K562 (cell line): ENCODE data around the gene MCL1. TPM values are rescaled to one million over a fixed set of nuclear protein-coding genes. Genes with fewer than 3 reads are reported as not detected.

Source experiments
- NR2C1 ChIP-seq, 2 experiments: fragments of 450-650 bp; IDR thresholded peaks; 2 replicates each; pipeline ENCODE4 v1.6.1; 2017; ENCODE audit warnings: mild to moderate bottlenecking in 2 of 2, antibody characterized with exemption in 1 of 2, inconsistent platforms in 1 of 2, missing compliant biosample characterization in 1 of 2, missing genetic modification characterization in 1 of 2
- RBM17 ChIP-seq: fragments of 200-400 bp; formaldehyde crosslinking; IDR thresholded peaks from 2 replicates; pipeline ENCODE4 v1.6.1; 2017; ENCODE audit warnings: low read depth, mild to moderate bottlenecking, low read length, borderline replicate concordance
- ZBED1 ChIP-seq: IDR thresholded peaks from 2 replicates; pipeline ENCODE4 v1.6.1; 2014
- ZFX ChIP-seq: sonication (generic); formaldehyde crosslinking; IDR thresholded peaks from 2 replicates; pipeline ENCODE4 v1.8.0; 2022; ENCODE audit warnings: mild to moderate bottlenecking, missing genetic modification reagents, moderate library complexity
- polyA plus RNA-seq, 8 experiments: library from polyadenylated mRNA; depleted of rRNA in 4 of 8; stranded (reverse) in 5 of 8; unstranded in 3 of 8; fragments of >200 nt; fragmentation: Nextera tagmentation in 2 of 8; fragmentation: Illumina TruSeq in 1 of 8; extraction: Ambion mirVana in 2 of 8; extraction: Trizol in 1 of 8; gene quantifications; 2 replicates each; pipeline versions ENCODE4 v1.2.1 to v1.2.3, GENCODE V29; 2011 to 2014; ENCODE audit warnings: inconsistent platforms in 1 of 8, missing spikeins in 1 of 8
- total RNA-seq, 7 experiments: library from RNA; depleted of rRNA in 6 of 7; stranded (reverse); fragments of >200 nt in 6 of 7; fragmentation: Illumina TruSeq in 2 of 7; extraction: Trizol in 2 of 7; gene quantifications; 2 replicates each; pipeline versions ENCODE4 v1.2.1 to v1.2.3, GENCODE V29; 2011 to 2021; ENCODE audit warnings: low replicate concordance in 1 of 7
- TF ChIP-seq, protein P1 (sequence below), 2 experiments: fragments of 200-800 bp in 1 of 2; sonication (Bioruptor generic) in 1 of 2; sonication (generic) in 1 of 2; formaldehyde crosslinking in 1 of 2; IDR thresholded peaks in 1 of 2; conservative IDR thresholded peaks in 1 of 2; 2 replicates each; pipeline versions ENCODE4 v1.5.0 to v1.6.1; 2016 to 2020; ENCODE audit warnings: missing compliant biosample characterization in 1 of 2, missing genetic modification characterization in 1 of 2, missing genetic modification reagents in 1 of 2
- TF ChIP-seq, protein P2 (sequence below), 3 experiments: fragments of 200-800 bp in 1 of 3; fragments of 250-450 bp in 1 of 3; fragments of 450-650 bp in 1 of 3; sonication (Bioruptor Pico) in 1 of 3; sonication (Bioruptor generic) in 1 of 3; formaldehyde crosslinking in 1 of 3; IDR thresholded peaks; 2 replicates each; pipeline versions ENCODE4 v1.6.1 to v1.8.0; 2016 to 2022; ENCODE audit warnings: mild to moderate bottlenecking in 2 of 3, missing genetic modification characterization in 2 of 3, missing compliant biosample characterization in 1 of 3, moderate library complexity in 1 of 3

Gene MCL1
- total and polyA plus RNA-seq, 9 of the 15 experiments (the other 6 are each of a cell fraction or from before 2014, with no cell fraction given), result 27.1 to 224 (median 138) TPM

GRCh38 chr1:150562446-150563339, 16.7 kb downstream of the MCL1 start (continued):
- peak; percentile 84 for TF ChIP-seq NR2C1 (IDR thresholded peaks at IDR 0.05)
- TF ChIP-seq NR2C1 (tag; IDR thresholded peaks at IDR 0.05), result peak; percentile 90
- 0 out of 2 replicates have a peak, but pooled peaks have one; percentile 60 for TF ChIP-seq ZBED1
- TF ChIP-seq RBM17, result no peak
- TF ChIP-seq, protein P1, sequence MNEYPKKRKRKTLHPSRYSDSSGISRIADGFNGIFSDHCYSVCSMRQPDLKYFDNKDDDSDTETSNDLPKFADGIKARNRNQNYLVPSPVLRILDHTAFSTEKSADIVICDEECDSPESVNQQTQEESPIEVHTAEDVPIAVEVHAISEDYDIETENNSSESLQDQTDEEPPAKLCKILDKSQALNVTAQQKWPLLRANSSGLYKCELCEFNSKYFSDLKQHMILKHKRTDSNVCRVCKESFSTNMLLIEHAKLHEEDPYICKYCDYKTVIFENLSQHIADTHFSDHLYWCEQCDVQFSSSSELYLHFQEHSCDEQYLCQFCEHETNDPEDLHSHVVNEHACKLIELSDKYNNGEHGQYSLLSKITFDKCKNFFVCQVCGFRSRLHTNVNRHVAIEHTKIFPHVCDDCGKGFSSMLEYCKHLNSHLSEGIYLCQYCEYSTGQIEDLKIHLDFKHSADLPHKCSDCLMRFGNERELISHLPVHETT (CRISPR knock-in tag; conservative IDR thresholded peaks at IDR 0.05 in 1 of 2, IDR thresholded peaks at IDR 0.05 in 1 of 2), result 0 out of 4 replicates have a peak, but pooled peaks of 1 of the 2 experiments have one; percentile 4
- TF ChIP-seq, protein P2, sequence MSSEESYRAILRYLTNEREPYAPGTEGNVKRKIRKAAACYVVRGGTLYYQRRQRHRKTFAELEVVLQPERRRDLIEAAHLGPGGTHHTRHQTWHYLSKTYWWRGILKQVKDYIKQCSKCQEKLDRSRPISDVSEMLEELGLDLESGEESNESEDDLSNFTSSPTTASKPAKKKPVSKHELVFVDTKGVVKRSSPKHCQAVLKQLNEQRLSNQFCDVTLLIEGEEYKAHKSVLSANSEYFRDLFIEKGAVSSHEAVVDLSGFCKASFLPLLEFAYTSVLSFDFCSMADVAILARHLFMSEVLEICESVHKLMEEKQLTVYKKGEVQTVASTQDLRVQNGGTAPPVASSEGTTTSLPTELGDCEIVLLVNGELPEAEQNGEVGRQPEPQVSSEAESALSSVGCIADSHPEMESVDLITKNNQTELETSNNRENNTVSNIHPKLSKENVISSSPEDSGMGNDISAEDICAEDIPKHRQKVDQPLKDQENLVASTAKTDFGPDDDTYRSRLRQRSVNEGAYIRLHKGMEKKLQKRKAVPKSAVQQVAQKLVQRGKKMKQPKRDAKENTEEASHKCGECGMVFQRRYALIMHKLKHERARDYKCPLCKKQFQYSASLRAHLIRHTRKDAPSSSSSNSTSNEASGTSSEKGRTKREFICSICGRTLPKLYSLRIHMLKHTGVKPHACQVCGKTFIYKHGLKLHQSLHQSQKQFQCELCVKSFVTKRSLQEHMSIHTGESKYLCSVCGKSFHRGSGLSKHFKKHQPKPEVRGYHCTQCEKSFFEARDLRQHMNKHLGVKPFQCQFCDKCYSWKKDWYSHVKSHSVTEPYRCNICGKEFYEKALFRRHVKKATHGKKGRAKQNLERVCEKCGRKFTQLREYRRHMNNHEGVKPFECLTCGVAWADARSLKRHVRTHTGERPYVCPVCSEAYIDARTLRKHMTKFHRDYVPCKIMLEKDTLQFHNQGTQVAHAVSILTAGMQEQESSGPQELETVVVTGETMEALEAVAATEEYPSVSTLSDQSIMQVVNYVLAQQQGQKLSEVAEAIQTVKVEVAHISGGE (CRISPR knock-in tag; IDR thresholded peaks at IDR 0.05), result 0 out of 6 replicates have a peak, but pooled peaks of 1 of the 3 experiments have one; percentile 21
- TF ChIP-seq ZFX (CRISPR knock-in tag), result peak; percentile 29; the same call in 1 of the 2 replicates
